Sciatic nerve (tissue), 2 donors: Measurements from ENCODE around the gene MREG. TPM values are rescaled to one million over a fixed set of nuclear protein-coding genes. Genes with fewer than 3 reads are reported as not detected.
"Not testable (repeated sequence)": the region's sequence is repeated elsewhere in the genome, so short reads cannot be mapped to it uniquely, and the experiment has no call there.

ENCODE experiments used
- ATAC-seq: fragments of 200-7000 bp; cut with Tn5 transposase; one replicate; pipeline ENCODE4 v1.9.1; 2020; ENCODE audit warnings: mild to moderate bottlenecking, moderate library complexity
- DNase-seq: peaks from one replicate; pipeline ENCODE4 v3.0.0-alpha.2; 2020; ENCODE audit warnings: low spot score
- intact Hi-C: fragments of 100-400 bp; cut with DNase I; formaldehyde crosslinking; loops from one replicate; pipeline ENCODE4 v1.14.2; 2022
- total RNA-seq: library from RNA; stranded (reverse); fragmentation: NEBNext Ultra II Directional; extraction: Animal tissue kit (Norgen Biotek cat#: 25700); gene quantifications from one replicate; pipeline ENCODE4 v1.2.1, GENCODE V29; 2021
- donor health status: DM: no; HTN: no; CAD: no.
- donor health status: DM: no; HTN: no; CAD: no.

MREG gene
- total RNA-seq, 1 donor from 2014 or later: 5.9 TPM

GRCh38 chr2:216001216-216002100 lies 11.9 kb downstream of the MREG start:
- ATAC-seq (no peak), DNase-seq (no peak)
- intact Hi-C loops: no loop called here

- ATAC-seq: no peak
- intact Hi-C loops: no loop called here
- no peak for DNase-seq
Observed at GRCh38 chr2:215998636-215999035, 14.7 kb downstream of the MREG start.

- DNase-seq (no peak), ATAC-seq (no peak)
- intact Hi-C loops: no loop called here
Observed at GRCh38 chr2:215997219-215997618, 16.1 kb downstream of the MREG start.

GRCh38 chr2:215994911-215995310 lies 18.4 kb downstream of the MREG start:
- ATAC-seq (no peak), DNase-seq (no peak)
- intact Hi-C loops: no loop called here

GRCh38 chr2:215988556-215989207 lies 24.7 kb downstream of the MREG start:
- intact Hi-C loops, ATAC-seq, DNase-seq: not testable (repeated sequence)

- DNase-seq: no peak
- intact Hi-C loops: no loop called here
- no peak for ATAC-seq
Observed at GRCh38 chr2:215985257-215985656, 28.1 kb downstream of the MREG start.

GRCh38 chr2:215984661-215985060 lies 28.7 kb downstream of the MREG start:
- intact Hi-C loops: no loop called here

GRCh38 chr2:215983581-215984351 lies 29.6 kb downstream of the MREG start:
- DNase-seq (no peak), ATAC-seq (no peak)
- intact Hi-C loops: no loop called here

More at GRCh38 chr2:215984661-215985060, 28.7 kb downstream of the MREG start:
- DNase-seq (no peak), ATAC-seq (no peak)

GRCh38 chr2:215982465-215982875 lies 30.9 kb downstream of the MREG start:
- ATAC-seq (no peak), DNase-seq (no peak)
- intact Hi-C loops: no loop called here

- DNase-seq (no peak), ATAC-seq (no peak)
- intact Hi-C loops: no loop called here
Observed at GRCh38 chr2:215981115-215981514, 32.2 kb downstream of the MREG start.

GRCh38 chr2:215979620-215980019 lies 33.7 kb downstream of the MREG start:
- intact Hi-C loops: no loop called here
- DNase-seq (no peak), ATAC-seq (no peak)

GRCh38 chr2:215974700-215975429 lies 38.5 kb downstream of the MREG start:
- intact Hi-C loops: no loop called here
- ATAC-seq: no peak
- DNase-seq: no peak

GRCh38 chr2:215973954-215974699 lies 39.2 kb downstream of the MREG start:
- DNase-seq (no peak), ATAC-seq (peak; percentile 83)
- intact Hi-C loops: no loop called here

- DNase-seq (no peak), ATAC-seq (no peak)
- intact Hi-C loops: no loop called here
Observed at GRCh38 chr2:215973145-215973792, 40.1 kb downstream of the MREG start.

- no peak for ATAC-seq
- intact Hi-C loops: no loop called here
- DNase-seq: no peak
Observed at GRCh38 chr2:215971671-215972070, 41.7 kb downstream of the MREG start.

- intact Hi-C loops, ATAC-seq, DNase-seq: not testable (repeated sequence)
Observed at GRCh38 chr2:215970894-215971293, 42.5 kb downstream of the MREG start.

GRCh38 chr2:215970425-215970824 lies 42.9 kb downstream of the MREG start:
- ATAC-seq: no peak
- intact Hi-C loops: no loop called here
- DNase-seq: no peak
